ENCODE measurements around the gene RBBP9. TPM values are rescaled to one million over a fixed set of nuclear protein-coding genes. Genes with fewer than 3 reads are reported as not detected.

The RBBP9 gene
- total RNA-seq, 2 experiments from 2014 or later, result 15.8 to 17.5 TPM

DNA sequence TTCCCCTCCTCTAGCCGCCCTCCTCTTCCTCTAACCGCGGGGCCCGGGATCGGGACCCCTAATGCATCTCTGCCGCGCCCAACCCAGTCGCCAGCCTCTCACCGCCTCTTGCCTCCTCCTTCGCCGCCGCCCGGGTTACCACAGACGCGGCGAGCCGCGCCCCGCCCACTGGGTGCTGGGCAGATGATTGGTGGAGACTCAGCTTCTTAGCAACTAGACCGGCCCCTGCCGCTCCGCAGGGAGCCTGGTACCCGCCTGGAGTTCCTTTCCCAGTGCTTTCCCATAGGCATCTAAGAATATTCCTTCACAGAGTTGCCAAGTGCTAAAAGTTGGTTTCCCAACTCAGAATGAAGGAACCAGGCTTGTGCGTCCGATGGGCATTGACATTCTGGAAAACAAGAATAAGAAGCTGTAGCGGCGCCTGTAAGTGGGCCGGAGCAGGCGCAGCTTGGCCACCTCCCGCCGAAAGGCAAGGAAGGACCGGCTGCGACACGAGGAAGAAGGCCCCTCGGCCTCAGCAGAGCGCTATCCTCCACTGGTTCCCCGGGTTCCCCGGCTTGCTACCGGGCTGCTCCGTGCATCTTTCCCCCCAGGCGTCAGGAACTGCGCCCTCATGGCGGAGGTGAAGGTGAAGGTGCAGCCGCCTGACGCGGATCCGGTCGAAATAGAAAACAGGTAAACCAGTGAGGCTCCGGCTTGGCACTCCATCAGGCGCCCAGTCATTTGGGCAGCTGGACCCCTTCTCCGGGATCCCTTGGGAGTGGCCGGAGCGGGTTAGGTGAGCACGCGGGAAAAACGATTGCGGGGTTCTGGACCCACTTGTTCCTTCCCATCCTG is 29.9 kb downstream of the RBBP9 start, which contains the start of the genes DZANK1 and POLR3F:
Gene DZANK1 (minus strand): TSS at position 137 of the 837 bp plus-strand sequence. CDS start 1,672 bp downstream, outside the sequence.
Gene POLR3F (plus strand): TSS at position 497 of the 837 bp plus-strand sequence. CDS start 117 bp downstream, at position 614.
- Mint-ChIP-seq H3K27ac (peak within 1 kb of the TSS; percentile 91), H3K36me3 (ENCODE audit: low read depth) (no peaks in the 10 kb centered on the region), H3K27me3 (no peaks in the 10 kb centered on the region), H3K9me3 (no peaks in the 10 kb centered on the region), H3K4me1 (ENCODE audit: low read depth) (peaks cover 18% of the 10 kb centered on the region), H3K4me3 (peak within 1 kb of the TSS; percentile 91)
- TF ChIP-seq, protein P1, sequence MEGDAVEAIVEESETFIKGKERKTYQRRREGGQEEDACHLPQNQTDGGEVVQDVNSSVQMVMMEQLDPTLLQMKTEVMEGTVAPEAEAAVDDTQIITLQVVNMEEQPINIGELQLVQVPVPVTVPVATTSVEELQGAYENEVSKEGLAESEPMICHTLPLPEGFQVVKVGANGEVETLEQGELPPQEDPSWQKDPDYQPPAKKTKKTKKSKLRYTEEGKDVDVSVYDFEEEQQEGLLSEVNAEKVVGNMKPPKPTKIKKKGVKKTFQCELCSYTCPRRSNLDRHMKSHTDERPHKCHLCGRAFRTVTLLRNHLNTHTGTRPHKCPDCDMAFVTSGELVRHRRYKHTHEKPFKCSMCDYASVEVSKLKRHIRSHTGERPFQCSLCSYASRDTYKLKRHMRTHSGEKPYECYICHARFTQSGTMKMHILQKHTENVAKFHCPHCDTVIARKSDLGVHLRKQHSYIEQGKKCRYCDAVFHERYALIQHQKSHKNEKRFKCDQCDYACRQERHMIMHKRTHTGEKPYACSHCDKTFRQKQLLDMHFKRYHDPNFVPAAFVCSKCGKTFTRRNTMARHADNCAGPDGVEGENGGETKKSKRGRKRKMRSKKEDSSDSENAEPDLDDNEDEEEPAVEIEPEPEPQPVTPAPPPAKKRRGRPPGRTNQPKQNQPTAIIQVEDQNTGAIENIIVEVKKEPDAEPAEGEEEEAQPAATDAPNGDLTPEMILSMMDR (IDR thresholded peaks at IDR 0.05), result no peak
- ChIA-PET CTCF (interaction anchor here (1.0 to 2.6 kb wide), 6 partner anchors 19 to 53 kb away, joined by 3 to 13 read pairs (median 3); partner anchors contain the start of genes RBBP9 and SEC23B), POLR2A (interaction anchor here (0.6 to 2.1 kb wide), 11 partner anchors 8 to 179 kb away, joined by 3 to 15 read pairs (median 4); partner anchors contain the start of genes RBBP9, SEC23B and ZNF133)
- DNase-seq (peak; percentile 96), ATAC-seq (peak; percentile 98)
- intact Hi-C loops (cut with micrococcal nuclease), result loop anchor here (1.0 kb wide), 1 partner anchor 40 kb away; the partner anchor contains the start of gene SEC23B

DNA sequence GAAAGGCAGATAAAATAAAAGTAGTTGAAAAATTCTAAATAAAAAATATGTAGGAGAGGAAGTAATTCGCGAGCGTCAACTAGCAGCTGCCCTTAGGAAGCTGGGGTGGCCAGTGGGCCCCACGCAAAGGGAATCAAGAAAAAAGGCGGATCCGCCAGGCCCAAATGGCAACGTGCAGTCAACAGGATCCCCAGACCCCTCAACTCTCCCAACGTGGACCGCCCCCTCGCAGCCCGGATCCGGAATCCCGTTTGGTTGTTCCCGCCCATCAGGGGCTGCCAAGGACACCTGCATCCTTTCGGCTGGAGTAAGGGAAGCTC is 30.5 kb downstream of the RBBP9 start:
- intact Hi-C loops (cut with micrococcal nuclease), result no loop called here

DNA sequence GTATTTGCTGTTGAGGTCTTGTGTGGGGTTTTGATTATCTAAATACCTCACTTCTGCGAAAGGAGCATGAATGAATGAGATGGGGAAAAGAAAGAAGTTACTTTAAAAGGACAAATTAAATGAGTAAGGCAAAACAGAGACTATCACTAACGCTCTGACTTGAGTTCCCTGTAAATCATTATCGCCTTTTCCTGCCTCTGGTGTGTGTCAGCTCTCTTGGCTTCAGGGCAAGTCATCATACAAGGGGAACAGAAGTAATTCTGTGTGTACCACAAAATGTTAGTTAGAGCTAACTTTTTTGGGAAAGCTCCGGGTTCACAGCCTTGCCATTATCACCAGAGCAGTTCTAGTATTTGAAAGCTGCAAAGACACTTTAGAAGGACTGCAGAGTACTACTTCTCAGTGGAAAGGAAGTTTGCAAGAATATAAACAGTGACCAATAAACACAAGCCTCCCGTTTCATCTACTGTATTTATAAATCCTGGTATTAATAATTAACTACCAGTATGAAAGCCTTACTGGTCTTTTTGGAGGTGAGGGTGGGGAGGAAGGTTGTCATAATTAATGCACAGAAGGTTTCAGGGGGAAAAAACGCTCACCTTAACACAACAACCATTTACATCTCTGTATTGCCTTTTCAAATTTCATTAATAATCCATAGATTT is 31.4 kb downstream of the RBBP9 start:
- CTCF ChIA-PET, result interaction anchor here (0.9 to 2.6 kb wide), 5 partner anchors 9 to 784 kb away, joined by 3 to 13 read pairs (median 3); partner anchors contain the start of genes RBBP9, RRBP1 and SEC23B
- H3K4me1 Mint-ChIP-seq (ENCODE audit: low read depth), result peaks cover 18% of the 10 kb centered on the region
- no peak for ATAC-seq
- intact Hi-C loops (cut with micrococcal nuclease), result no loop called here
- no peak for DNase-seq
- H3K9me3 Mint-ChIP-seq, result no peaks in the 10 kb centered on the region
- POLR2A ChIA-PET, result interaction anchor here (0.8 to 2.0 kb wide), 5 partner anchors 10 to 329 kb away, joined by 3 to 15 read pairs (median 4); partner anchors contain the start of gene SEC23B
- no peaks in the 10 kb centered on the region for H3K36me3 Mint-ChIP-seq (ENCODE audit: low read depth)
- TF ChIP-seq, protein P1 (IDR thresholded peaks at IDR 0.05), result no peak
- H3K4me3 Mint-ChIP-seq, result peak overlapping the region; percentile 91
- H3K27me3 Mint-ChIP-seq, result no peaks in the 10 kb centered on the region
- no peak overlapping the region for H3K27ac Mint-ChIP-seq

More for the DNA sequence above, 30.5 kb downstream of the RBBP9 start:
- Mint-ChIP-seq H3K4me3 (peak overlapping the region; percentile 91), H3K27ac (peak overlapping the region; percentile 91), H3K36me3 (ENCODE audit: low read depth) (no peaks in the 10 kb centered on the region), H3K4me1 (ENCODE audit: low read depth) (peaks cover 18% of the 10 kb centered on the region), H3K9me3 (no peaks in the 10 kb centered on the region), H3K27me3 (no peaks in the 10 kb centered on the region)
- DNase-seq (no peak), ATAC-seq (peak; percentile 7)
- ChIA-PET POLR2A (interaction anchor here (0.8 to 2.1 kb wide), 10 partner anchors 9 to 328 kb away, joined by 3 to 15 read pairs (median 4); partner anchors contain the start of genes RBBP9, SEC23B and ZNF133), CTCF (interaction anchor here (0.9 to 2.6 kb wide), 6 partner anchors 10 to 784 kb away, joined by 3 to 13 read pairs (median 3); partner anchors contain the start of genes RBBP9, RRBP1 and SEC23B)
- TF ChIP-seq, protein P1 (IDR thresholded peaks at IDR 0.05), result no peak

DNA sequence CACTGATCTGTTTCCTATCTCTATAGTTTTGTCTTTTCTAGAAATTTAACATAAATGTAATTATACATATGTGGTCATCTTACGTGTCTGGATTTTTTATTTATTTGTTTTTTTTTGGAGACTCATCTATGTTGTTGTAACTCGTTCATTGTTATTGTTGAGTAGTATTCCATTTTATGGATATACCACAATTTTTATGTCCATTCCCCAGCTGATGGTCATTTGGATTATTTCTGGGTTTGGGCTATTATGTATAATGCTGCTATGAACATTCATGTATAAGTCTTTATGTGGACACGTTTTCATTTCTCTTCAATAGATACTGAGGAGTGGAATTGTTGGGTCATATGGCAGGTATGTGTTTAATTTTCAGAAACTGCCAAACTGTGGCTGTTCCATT is 40.4 kb downstream of the RBBP9 start:
- intact Hi-C loops (cut with micrococcal nuclease), result no loop called here
- DNase-seq (no peak), ATAC-seq (no peak)
- H3K4me1 Mint-ChIP-seq (ENCODE audit: low read depth), result no peaks in the 10 kb centered on the region
- H3K27ac Mint-ChIP-seq, result no peak overlapping the region
- ChIA-PET CTCF (interaction anchor here (0.8 kb wide), 1 partner anchor 10 kb away, joined by 3 read pairs; no protein-coding TSS in a partner anchor), POLR2A (interaction anchor here (1.8 kb wide), 1 partner anchor 10 kb away, joined by 4 read pairs; the partner anchor contains the start of genes DZANK1 and POLR3F)
- peaks cover 3% of the 10 kb centered on the region for H3K9me3 Mint-ChIP-seq
- H3K4me3 Mint-ChIP-seq, result no peak overlapping the region
- H3K36me3 Mint-ChIP-seq (ENCODE audit: low read depth), result no peaks in the 10 kb centered on the region
- no peaks in the 10 kb centered on the region for H3K27me3 Mint-ChIP-seq
- TF ChIP-seq, protein P1 (IDR thresholded peaks at IDR 0.05), result no peak
